HG03575 (cell line): Measurements from ENCODE around the gene MAB21L2.

Experiments
- ATAC-seq: cut with Tn5 transposase; IDR thresholded peaks from one replicate; pipeline ENCODE4 v1.9.1; 2021; ENCODE audit not compliant: unreplicated experiment, insufficient number of reproducible peaks, low FRiP score; ENCODE audit errors: extremely low read depth

The MAB21L2 gene

DNA sequence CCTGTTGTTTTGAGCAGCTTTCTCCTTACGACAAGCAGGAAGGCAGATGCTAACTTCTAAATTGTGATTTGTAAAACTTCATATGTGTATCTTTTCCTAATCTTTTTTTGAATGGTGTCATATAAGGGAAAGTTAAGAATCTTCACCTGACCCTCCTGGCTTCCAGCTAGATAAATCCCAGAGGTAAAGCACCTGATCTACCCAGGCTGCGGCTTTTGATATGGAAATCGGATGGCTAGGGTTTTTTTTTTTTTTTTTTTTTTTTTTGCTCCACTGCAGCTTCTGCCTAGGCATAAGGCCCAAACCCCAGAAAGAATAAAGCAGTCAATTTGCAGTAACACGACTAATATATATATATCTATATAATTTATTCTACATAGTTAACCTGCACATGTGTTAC is 10.0 kb downstream of the MAB21L2 start:
- no peak for ATAC-seq

DNA sequence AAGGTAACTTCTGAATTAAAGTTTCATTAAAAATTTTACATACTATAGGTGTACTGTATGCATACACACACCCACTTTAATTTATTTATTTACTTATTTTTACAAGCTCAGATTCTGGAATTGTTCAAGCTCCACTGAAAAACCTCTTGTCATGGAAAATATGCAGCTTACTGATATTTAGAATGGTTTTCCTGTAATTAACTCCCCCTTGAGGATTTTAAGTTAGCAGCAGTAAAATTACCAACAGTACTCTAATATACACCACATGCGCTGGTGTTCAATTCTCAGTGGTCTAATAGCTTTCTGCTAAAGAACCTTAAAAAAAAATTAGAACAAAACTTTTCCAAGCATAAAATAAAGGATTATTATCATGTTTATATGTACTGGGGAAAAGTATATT is 12.0 kb downstream of the MAB21L2 start:
- no peak for ATAC-seq

DNA sequence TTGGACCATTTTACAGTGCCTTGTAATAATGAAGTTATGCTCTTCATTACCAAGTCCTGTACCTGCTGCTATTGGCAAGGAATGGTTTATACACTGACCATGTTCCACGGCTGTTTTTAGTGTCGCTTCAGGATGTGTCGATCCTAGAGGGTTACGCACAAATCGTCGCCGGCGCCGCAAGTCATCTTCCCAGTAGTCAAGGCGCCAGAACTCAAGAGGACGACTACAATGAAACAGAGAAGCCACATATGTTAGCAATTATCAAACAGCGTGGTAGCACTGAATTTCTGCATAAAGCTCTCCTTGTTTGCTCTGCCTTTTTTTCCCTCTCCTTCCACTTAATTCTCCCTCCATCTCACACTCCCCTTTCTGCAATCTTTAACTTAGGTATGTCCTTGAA is 17.0 kb downstream of the MAB21L2 start:
- ATAC-seq = no peak

DNA sequence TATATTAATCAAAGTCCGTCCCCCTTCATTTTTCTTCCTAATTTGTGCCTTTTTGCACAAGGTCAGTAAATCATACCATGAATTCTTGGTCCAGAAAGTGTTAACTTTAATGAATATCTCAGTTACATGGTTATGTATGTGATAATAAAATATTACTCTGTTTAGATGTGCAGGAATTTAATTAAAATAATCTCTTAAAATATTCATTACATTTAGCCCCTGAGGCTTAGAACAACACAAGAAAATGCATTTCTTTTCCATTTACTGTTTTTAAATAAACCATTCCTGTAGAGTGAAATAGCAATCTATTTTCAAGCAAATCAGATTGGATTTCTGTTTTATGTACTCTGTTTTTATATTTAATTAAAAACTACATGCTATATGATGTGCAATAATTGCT is 17.6 kb downstream of the MAB21L2 start:
- ATAC-seq = no peak

DNA sequence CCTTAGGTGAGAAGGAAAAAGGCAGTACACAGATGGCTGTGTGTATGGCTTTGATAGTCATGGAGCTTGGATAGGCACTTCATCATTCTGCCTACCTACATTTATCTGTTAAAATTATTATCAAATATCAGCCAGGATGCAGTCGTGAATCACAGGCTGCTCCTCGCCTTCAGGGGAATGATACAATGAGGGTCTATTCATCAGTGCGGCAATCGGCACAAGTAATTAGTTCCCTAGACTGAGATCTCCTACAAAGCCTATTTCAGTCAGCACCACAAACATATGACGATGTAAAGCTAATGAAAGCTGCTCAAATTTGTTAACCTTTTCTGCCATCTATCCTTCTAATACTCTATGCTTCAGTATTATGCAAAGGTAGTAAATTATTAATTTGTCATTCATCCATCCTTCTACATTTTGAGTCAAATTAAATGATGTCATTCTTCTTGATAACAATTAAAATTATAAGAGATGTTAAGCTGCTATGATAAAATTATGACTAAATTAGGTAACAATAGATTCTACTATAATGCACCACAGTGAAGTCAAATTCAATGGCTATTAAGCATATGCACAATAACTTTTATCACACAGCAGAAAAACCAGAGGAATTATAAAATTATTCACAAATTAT is 19.0 kb downstream of the MAB21L2 start:
- ATAC-seq = no peak

DNA sequence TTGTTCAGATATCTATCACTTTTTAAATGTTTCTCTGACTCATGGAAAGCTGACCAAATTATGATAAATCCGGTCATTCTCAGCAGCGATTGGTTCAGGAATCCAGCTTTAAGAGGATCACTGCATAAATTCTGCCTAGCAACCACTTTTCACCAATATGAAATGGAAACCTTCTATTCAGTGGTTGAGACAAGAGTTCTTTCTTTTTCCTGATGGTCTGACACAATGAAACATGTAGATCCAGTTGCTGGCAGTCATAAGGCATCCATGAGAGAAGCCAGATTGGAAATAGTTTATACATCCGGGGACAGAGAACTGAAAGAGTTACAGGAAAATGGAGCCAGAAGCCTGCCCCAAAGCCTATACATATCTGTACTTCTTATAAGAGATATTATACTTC is 27.2 kb downstream of the MAB21L2 start:
- ATAC-seq = no peak

DNA sequence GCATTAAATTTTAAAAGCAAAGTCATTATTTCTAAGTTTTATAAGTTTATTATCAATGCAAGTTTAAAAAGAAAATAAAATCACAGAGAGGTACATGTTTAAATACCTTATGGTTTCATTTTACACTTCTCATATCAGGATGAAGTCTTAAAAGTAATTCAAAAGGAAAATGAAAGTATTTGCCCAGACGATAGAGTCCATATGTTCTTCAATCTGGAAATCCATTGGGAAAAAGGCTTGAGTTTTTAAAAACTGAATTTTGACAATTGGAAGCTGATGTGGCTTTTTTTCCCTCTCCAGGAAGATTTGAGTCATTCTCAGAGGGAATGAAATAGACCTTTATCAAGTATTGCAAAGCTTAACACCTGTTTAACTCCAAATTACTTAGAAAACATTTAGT is 37.1 kb downstream of the MAB21L2 start:
- ATAC-seq = no peak

DNA sequence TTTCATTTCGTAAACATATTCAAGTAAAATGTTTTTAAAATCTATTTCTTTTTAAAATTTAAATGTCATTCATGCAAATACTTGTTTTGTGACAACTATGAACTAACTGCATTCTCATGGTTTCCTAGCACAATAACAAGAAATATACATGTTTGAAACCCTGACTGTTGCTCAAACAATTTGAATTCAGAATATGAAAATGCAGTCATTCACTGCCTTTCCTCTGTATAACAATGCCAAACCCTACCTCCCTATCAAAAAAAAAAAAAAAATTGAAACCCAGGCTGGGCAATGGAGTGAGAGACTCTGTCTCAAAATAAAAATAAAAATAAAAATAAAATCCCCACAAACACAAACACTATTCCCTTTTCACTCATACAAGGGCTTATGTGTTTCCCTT is 42.1 kb downstream of the MAB21L2 start:
- no peak for ATAC-seq

DNA sequence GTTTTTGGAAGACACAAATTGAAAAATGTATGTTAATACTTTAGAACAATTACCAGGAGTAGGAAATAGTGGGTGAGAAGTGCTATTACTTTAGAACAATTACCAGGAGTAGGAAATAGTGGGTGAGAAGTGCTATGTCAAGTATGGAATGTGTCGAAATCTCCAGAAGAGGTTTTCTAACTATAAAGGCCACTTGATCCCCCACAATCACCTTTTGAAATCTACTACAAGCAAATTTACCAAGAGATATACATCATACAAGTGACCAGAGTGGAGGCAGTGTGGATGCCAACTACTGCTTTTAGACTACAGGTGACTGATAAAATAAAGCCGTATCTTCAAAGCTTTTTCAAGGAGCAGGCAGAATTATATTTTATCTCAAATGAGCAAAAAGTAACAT is 43.1 kb downstream of the MAB21L2 start:
- no peak for ATAC-seq

DNA sequence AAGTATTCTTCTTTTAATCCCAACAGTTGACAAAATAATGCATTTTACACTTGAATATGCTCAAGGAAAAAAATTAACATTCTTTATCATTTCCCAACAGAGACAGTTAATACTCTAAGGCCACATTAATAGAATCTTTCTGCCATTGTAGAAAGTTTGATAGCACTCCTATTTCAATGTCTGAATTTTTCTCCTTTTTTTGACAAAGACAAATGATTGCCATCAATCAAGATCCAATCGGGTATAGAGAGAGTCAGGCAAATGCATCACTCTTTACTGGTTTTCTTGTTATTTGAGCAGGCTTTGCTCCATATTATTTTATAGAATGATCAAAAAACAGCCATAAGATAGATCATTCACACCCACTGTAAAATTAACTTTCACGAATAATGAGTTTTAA is 46.1 kb downstream of the MAB21L2 start:
- ATAC-seq = no peak

DNA sequence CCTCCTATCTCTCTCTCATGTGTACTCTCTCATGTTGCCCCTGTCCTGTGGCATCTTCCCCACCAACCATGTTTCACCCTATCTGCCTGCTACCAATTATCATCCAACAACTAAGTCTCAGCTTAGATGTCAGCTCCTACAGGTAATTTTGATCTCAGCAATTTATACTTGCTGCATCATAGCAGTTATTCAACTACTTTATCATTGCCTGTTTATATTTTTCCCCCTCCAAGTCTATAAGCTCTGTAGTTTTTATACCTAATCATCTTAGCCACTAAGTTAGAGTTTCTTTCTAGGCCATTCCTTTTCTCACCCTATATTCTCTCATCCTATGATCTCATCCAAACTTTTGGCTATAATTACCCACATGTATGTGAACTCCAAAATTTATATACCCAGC is 50.7 kb downstream of the MAB21L2 start:
- no peak for ATAC-seq
